ENCODE results near the gene ETNK1. TPM values are rescaled to one million over a fixed set of nuclear protein-coding genes. Genes with fewer than 3 reads are reported as not detected.

Gene ETNK1
- total RNA-seq, 4 donors from 2014 or later, result 22.3 to 61.4 (median 25.7) TPM

GRCh38 chr12:22648668-22649067, 23.7 kb downstream of the ETNK1 start:
- Histone ChIP-seq H3K4me3 (no peak overlapping the region), H3K4me1 (peaks cover under 1% of the 10 kb centered on the region), H3K36me3 (peaks cover 7% of the 10 kb centered on the region), H3K9me3 (no peaks in the 10 kb centered on the region), H3K27me3 (no peaks in the 10 kb centered on the region), H3K27ac (no peak overlapping the region)
- no peak for DNase-seq (ENCODE audit: low spot score in 2 of 2)
- TF ChIP-seq EP300 (IDR thresholded peaks at IDR 0.05), result no peak
- no peak for TF ChIP-seq CTCF (IDR thresholded peaks at IDR 0.05)
- TF ChIP-seq POLR2AphosphoS5 (IDR thresholded peaks at IDR 0.05), result no peak
- TF ChIP-seq POLR2A (IDR thresholded peaks at IDR 0.05), result no peak
- 95% methylated on average over 3 of the region's 3 CpGs for WGBS

- H3K27me3 ChIP-seq, result no peaks in the 10 kb centered on the region
- 49% methylated on average over 2 of the region's 2 CpGs for WGBS
- H3K9me3 ChIP-seq, result no peaks in the 10 kb centered on the region
- peaks cover 23% of the 10 kb centered on the region for H3K4me1 ChIP-seq
- no peak for DNase-seq (ENCODE audit: low spot score in 2 of 2)
- peaks cover 4% of the 10 kb centered on the region for H3K36me3 ChIP-seq
- no peak overlapping the region for H3K27ac ChIP-seq
- H3K4me3 ChIP-seq, result no peak overlapping the region
- TF ChIP-seq CTCF (IDR thresholded peaks at IDR 0.05) (no peak), EP300 (IDR thresholded peaks at IDR 0.05) (no peak), POLR2A (IDR thresholded peaks at IDR 0.05) (no peak), POLR2AphosphoS5 (IDR thresholded peaks at IDR 0.05) (no peak)
These were observed 28.1 kb downstream of the ETNK1 start for GRCh38 chr12:22653075-22653474.

- Histone ChIP-seq H3K36me3 (peaks cover 4% of the 10 kb centered on the region), H3K9me3 (no peaks in the 10 kb centered on the region), H3K4me1 (peaks cover 24% of the 10 kb centered on the region), H3K27ac (no peak overlapping the region), H3K4me3 (no peak overlapping the region), H3K27me3 (no peaks in the 10 kb centered on the region)
- no peak for TF ChIP-seq POLR2A (IDR thresholded peaks at IDR 0.05)
- TF ChIP-seq EP300 (IDR thresholded peaks at IDR 0.05), result no peak
- TF ChIP-seq CTCF (IDR thresholded peaks at IDR 0.05), result no peak
- no peak for TF ChIP-seq POLR2AphosphoS5 (IDR thresholded peaks at IDR 0.05)
- no peak for DNase-seq (ENCODE audit: low spot score in 2 of 2)
These were observed 28.8 kb downstream of the ETNK1 start for GRCh38 chr12:22653791-22654190.

- no peak overlapping the region for H3K4me3 ChIP-seq
- H3K4me1 ChIP-seq, result peaks cover 24% of the 10 kb centered on the region
- whole genome bisulfite sequencing, result 66% methylated on average over 5 of the region's 5 CpGs
- no peaks in the 10 kb centered on the region for H3K27me3 ChIP-seq
- TF ChIP-seq POLR2AphosphoS5 (IDR thresholded peaks at IDR 0.05), result no peak
- TF ChIP-seq POLR2A (IDR thresholded peaks at IDR 0.05), result no peak
- TF ChIP-seq CTCF (IDR thresholded peaks at IDR 0.05), result no peak
- TF ChIP-seq EP300 (IDR thresholded peaks at IDR 0.05), result no peak
- H3K9me3 ChIP-seq, result no peaks in the 10 kb centered on the region
- no peak overlapping the region for H3K27ac ChIP-seq
- DNase-seq (ENCODE audit: low spot score in 2 of 2), result no peak
- peaks cover 3% of the 10 kb centered on the region for H3K36me3 ChIP-seq
These were observed 31.4 kb downstream of the ETNK1 start for GRCh38 chr12:22656376-22656775.

GRCh38 chr12:22656831-22657230, 31.9 kb downstream of the ETNK1 start:
- Histone ChIP-seq H3K4me3 (no peak overlapping the region), H3K27ac (no peak overlapping the region), H3K36me3 (peaks cover 3% of the 10 kb centered on the region), H3K27me3 (no peaks in the 10 kb centered on the region), H3K4me1 (peaks cover 24% of the 10 kb centered on the region), H3K9me3 (no peaks in the 10 kb centered on the region)
- no peak for DNase-seq (ENCODE audit: low spot score in 2 of 2)
- 59% methylated on average over 1 of the region's 1 CpG for WGBS
- no peak for TF ChIP-seq POLR2AphosphoS5 (IDR thresholded peaks at IDR 0.05)
- TF ChIP-seq CTCF (IDR thresholded peaks at IDR 0.05), result no peak
- TF ChIP-seq EP300 (IDR thresholded peaks at IDR 0.05), result no peak
- no peak for TF ChIP-seq POLR2A (IDR thresholded peaks at IDR 0.05)
